ENCODE results near the gene KPNA3.
"Not testable (repeated sequence)": the region's sequence is repeated elsewhere in the genome, so short reads cannot be mapped to it uniquely, and the experiment has no call there.

Gene KPNA3, protein sequence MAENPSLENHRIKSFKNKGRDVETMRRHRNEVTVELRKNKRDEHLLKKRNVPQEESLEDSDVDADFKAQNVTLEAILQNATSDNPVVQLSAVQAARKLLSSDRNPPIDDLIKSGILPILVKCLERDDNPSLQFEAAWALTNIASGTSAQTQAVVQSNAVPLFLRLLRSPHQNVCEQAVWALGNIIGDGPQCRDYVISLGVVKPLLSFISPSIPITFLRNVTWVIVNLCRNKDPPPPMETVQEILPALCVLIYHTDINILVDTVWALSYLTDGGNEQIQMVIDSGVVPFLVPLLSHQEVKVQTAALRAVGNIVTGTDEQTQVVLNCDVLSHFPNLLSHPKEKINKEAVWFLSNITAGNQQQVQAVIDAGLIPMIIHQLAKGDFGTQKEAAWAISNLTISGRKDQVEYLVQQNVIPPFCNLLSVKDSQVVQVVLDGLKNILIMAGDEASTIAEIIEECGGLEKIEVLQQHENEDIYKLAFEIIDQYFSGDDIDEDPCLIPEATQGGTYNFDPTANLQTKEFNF

GRCh38 chr13:49792550-49793324 lies at the start of gene KPNA3:
KPNA3 (minus strand) TSS chr13:49792682; CDS start chr13:49792506, 176 bp downstream.
- DNase-seq: peak; percentile 96 to 98

- no peak for DNase-seq
Measured at GRCh38 chr13:49841964-49842363, 49.5 kb upstream of the KPNA3 start.

- no peak for DNase-seq
Measured at GRCh38 chr13:49840675-49841074, 48.2 kb upstream of the KPNA3 start.

- DNase-seq: no peak
Measured at GRCh38 chr13:49840266-49840665, 47.8 kb upstream of the KPNA3 start.

- DNase-seq: no peak
Measured at GRCh38 chr13:49838989-49839388, 46.5 kb upstream of the KPNA3 start.

GRCh38 chr13:49836516-49836915 lies 44.0 kb upstream of the KPNA3 start:
- no peak for DNase-seq

DNA sequence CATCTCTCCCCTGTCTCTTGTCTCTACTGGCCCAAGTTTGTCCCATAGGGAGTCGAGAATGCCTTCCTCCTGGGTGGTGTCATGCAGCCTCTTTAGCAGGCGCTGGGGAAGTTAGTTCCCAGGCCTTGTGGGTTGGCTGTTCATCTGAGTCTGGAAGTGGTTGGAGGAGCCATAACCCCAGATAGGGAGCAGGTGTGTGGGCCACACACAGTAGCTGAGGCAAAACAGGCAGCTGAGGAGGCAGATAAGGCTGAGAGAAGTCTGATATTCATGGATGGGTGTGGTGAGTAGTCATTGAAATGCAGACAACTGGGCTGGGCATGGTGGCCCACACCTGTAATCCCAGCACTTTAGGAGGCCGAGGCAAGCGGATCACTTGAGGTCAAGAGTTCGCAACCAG lies 40.9 kb upstream of the KPNA3 start:
- no peak for DNase-seq

DNA sequence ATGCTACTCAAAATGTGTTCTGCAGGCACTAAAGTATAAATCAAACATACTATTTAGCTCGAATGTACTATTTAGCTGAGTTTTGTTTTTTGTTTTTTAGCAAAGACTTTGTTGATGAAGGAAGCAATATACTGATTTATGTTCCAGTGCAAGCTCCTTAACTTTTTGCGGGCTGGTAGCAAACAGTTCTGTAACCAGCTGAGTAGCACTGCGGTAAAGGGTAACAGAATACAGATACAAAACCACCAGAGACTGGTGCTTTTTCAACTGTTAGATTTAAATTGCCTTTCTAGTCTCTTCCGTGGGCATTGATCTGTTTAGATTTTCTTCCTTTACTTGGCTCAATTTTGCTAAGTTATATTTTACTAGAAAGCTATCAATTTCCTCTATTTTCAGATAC lies 39.0 kb upstream of the KPNA3 start:
- no peak for DNase-seq

- DNase-seq: no peak
Measured at GRCh38 chr13:49830721-49831120, 38.2 kb upstream of the KPNA3 start.

GRCh38 chr13:49829715-49830114 lies 37.2 kb upstream of the KPNA3 start:
- DNase-seq: no peak

DNA sequence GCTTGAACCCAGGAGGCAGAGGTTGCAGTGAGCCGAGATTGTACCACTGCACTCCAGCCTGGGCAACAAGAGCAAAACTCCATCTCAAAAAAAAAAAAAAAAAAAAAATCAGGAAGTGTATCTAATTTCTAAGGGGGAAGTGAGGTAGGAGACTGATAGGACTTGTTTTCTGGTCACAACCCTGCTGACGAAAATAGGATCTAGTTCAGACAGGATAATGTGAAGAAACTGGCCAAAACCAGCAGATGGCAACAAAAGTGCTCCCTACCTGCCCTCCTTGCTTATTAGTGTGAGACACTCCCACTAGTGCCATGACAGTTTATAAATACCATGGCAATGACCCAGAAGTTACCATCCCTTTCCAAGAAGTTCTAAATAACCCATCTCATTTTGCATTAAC lies 36.0 kb upstream of the KPNA3 start:
- no peak for DNase-seq

DNA sequence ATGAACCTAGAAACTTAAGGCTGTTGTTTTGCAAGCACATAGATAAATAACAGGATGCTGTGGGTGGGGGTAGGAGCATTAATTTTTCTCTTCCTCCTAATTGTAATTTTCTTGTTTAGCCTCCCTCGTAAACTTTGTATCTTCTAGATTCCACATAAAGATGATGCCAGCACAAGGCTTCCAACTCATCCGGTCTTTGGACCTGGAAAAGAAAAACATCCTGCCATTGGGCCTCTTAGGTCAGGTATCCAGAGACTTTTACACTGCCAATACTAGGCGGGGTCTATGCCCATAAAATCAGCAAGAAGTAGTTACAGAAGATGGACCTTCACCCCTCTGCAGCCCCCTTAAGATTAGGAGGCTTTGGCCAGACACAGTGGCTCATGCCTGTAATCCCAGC lies 35.4 kb upstream of the KPNA3 start:
- no peak for DNase-seq

DNA sequence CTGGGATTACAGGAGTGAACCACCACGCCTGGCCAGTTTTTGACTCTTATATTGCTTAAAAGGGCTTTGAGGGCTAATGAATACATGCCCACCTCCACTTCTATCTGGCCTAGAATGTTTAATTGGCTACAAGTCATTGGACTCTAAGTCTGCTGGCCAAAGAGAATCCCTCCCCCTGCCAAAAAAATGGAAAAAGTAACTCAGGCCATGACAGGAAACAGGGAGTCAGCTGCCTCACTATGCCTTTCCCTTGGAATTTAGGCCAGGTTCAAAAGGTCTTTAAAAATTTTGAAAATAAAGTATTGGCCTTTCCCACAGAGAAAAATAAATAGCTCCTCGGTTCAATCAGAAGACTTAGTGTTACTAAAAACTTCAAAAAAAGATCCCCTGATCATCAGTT lies 34.9 kb upstream of the KPNA3 start:
- DNase-seq: no peak

- DNase-seq: no peak
Measured at GRCh38 chr13:49821216-49822009, 28.9 kb upstream of the KPNA3 start.

- DNase-seq: no peak
Measured at GRCh38 chr13:49820591-49821215, 28.2 kb upstream of the KPNA3 start.

DNA sequence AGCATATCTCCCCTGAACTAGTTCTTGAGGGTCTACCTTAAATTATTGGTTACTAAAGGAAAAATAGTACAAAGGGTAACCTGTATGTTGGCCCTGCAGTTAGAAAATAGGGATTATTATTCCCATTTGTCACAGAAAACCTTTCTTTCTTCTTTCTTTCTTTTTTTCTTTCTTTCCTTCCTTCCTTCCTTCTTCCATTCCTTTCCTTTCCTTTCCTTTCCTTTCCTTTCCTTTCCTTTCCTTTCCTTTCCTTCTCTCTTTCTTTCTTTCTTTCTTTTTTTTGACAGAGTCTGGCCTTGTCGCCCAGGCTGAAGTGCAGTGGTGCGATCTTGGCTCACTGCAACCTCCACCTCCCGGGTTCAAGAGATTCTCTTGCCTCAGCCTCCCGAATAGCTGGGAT lies 23.6 kb upstream of the KPNA3 start:
- not testable (repeated sequence) for DNase-seq

GRCh38 chr13:49814551-49815270 lies 22.2 kb upstream of the KPNA3 start:
- DNase-seq: no peak

DNA sequence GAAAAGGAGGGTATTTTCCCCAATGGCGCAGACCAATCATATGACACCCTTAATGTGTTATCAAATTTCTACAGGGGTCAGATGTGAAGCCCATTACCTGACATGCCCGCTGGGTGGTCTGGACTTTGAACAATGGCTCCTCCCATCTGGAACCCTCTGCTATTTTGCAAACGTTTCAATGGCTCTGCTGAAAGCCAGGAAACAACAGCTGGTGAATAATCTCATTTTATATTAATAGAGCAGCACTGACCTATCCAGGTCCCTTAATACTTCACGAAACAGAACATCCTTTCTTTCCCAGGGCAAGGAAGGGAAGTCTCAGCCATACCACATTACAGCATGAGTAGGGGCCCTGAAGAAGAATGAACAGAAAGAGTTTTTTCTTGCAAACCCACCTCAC lies 20.3 kb upstream of the KPNA3 start:
- DNase-seq: no peak

- DNase-seq: no peak
Measured at GRCh38 chr13:49811527-49811908, 19.0 kb upstream of the KPNA3 start.

GRCh38 chr13:49810567-49811526 lies 18.4 kb upstream of the KPNA3 start:
- DNase-seq: no peak

DNA sequence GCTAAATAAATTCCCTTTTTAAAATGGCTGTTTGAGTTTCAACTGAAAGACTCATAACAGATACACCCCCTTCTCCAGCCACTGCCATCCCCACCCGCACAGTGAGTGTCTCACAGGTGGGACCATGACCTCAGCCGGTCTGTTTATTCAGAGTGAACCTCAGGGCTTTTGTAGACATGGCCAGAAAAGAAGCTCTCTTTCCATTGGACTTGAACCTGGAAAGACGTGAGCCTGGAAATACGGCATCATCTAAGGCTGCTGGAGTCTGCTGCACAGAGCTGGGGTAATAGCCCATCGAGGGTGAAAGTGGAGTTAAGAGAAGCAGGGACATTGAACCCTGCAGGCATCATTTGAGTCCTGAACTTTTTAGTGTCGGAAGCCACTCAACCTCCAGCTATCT lies 15.2 kb upstream of the KPNA3 start:
- no peak for DNase-seq
